Cardiac fibroblast (primary cell): ENCODE data around the gene RNF115.
"Not testable (repeated sequence)": the region's sequence is repeated elsewhere in the genome, so short reads cannot be mapped to it uniquely, and the experiment has no call there.

ENCODE experiments used
- DNase-seq, 2 donors: peaks; one replicate each; pipeline versions ENCODE4 v3.0.0 to v3.0.0-alpha.2; 2010; ENCODE audit warnings: low read depth in 2 of 2
- H3K4me3 ChIP-seq, 2 donors: replicated peaks in 1 of 2; 1 replicate in 1 of 2; 2 replicates in 1 of 2; pipeline ENCODE4 v1.5.1; 2011; ENCODE audit warnings: low read depth in 2 of 2, low read length in 2 of 2, mild to moderate bottlenecking in 2 of 2, moderate library complexity in 1 of 2
- CTCF ChIP-seq: IDR thresholded peaks from one replicate; pipeline ENCODE4 v1.5.1; 2011; ENCODE audit warnings: low read depth, mild to moderate bottlenecking, low read length, inconsistent platforms

Gene RNF115

GRCh38 chr1:145729196-145729595 is 94.7 kb downstream of the RNF115 start:
- no peak for DNase-seq
- H3K4me3 ChIP-seq = no peak overlapping the region
- no peak for TF ChIP-seq CTCF

GRCh38 chr1:145726193-145726592 is 97.7 kb downstream of the RNF115 start:
- not testable (repeated sequence) for H3K4me3 ChIP-seq, DNase-seq

GRCh38 chr1:145720878-145721671 is 102.8 kb downstream of the RNF115 start:
- DNase-seq = peak; percentile 55 to 59
- peak overlapping the region; percentile 30 to 54 for H3K4me3 ChIP-seq

GRCh38 chr1:145720556-145720877 is 103.4 kb downstream of the RNF115 start:
- no peak for TF ChIP-seq CTCF
- peak; percentile 30 to 90 for DNase-seq
- H3K4me3 ChIP-seq = peak overlapping the region in 1 of 2 donors; percentile 54

More at GRCh38 chr1:145720878-145721671, 102.8 kb downstream of the RNF115 start:
- TF ChIP-seq CTCF = peak; percentile 85

GRCh38 chr1:145719230-145720079 is 104.4 kb downstream of the RNF115 start, which contains the start of gene CD160:
TSS of gene CD160 (plus strand) at chr1:145719499. CDS start at chr1:145728328, 8,829 bp downstream.
- no peak within 1 kb of the TSS for H3K4me3 ChIP-seq
- no peak for DNase-seq
- no peak for TF ChIP-seq CTCF

- not testable (repeated sequence) for DNase-seq, H3K4me3 ChIP-seq
Measured at GRCh38 chr1:145718465-145718864, 105.4 kb downstream of the RNF115 start.

GRCh38 chr1:145717833-145718232 is 106.1 kb downstream of the RNF115 start:
- no peak overlapping the region for H3K4me3 ChIP-seq
- DNase-seq = no peak
- no peak for TF ChIP-seq CTCF
